Upper lobe of left lung (tissue), 6 donors: ENCODE results near the gene SLC24A1. TPM values are rescaled to one million over a fixed set of nuclear protein-coding genes. Genes with fewer than 3 reads are reported as not detected.

Experiments used
- ATAC-seq, 2 donors: fragments of 200-7000 bp; cut with Tn5 transposase; one replicate each; pipeline ENCODE4 v1.9.1; 2022; ENCODE audit warnings: mild to moderate bottlenecking in 2 of 2, moderate library complexity in 2 of 2; ENCODE audit not compliant: low FRiP score in 2 of 2
- DNase-seq, 2 donors: peaks; one replicate each; pipeline ENCODE4 v3.0.0-alpha.2; 2019 to 2020
- H3K27ac ChIP-seq, 4 donors: fragments of 200-600 bp; sonication (generic); one replicate each; pipeline ENCODE4 v1.5.1; 2016 to 2019
- H3K27me3 ChIP-seq, 4 donors: fragments of 200-600 bp; sonication (generic); one replicate each; pipeline ENCODE4 v1.5.1; 2017 to 2019
- H3K36me3 ChIP-seq, 4 donors: fragments of 200-600 bp; sonication (generic); one replicate each; pipeline ENCODE4 v1.5.1; 2016 to 2019
- H3K4me1 ChIP-seq, 4 donors: fragments of 200-600 bp; sonication (generic); one replicate each; pipeline ENCODE4 v1.5.1; 2018 to 2019
- H3K4me3 ChIP-seq, 4 donors: fragments of 200-600 bp; sonication (generic); one replicate each; pipeline ENCODE4 v1.5.1; 2017 to 2019; ENCODE audit warnings: mild to moderate bottlenecking in 2 of 4, moderate library complexity in 1 of 4
- H3K9me3 ChIP-seq, 4 donors: fragments of 200-600 bp; sonication (generic); one replicate each; pipeline ENCODE4 v1.5.1; 2018 to 2019
- EP300 ChIP-seq, 4 donors: sonication (generic); formaldehyde crosslinking; IDR thresholded peaks; one replicate each; pipeline ENCODE4 v1.5.1; 2017; ENCODE audit warnings: antibody characterized with exemption in 4 of 4, control low read depth in 2 of 4
- POLR2A ChIP-seq, 4 donors: fragments of 450-650 bp; IDR thresholded peaks; one replicate each; pipeline ENCODE4 v1.5.1; 2016 to 2017; ENCODE audit warnings: antibody characterized with exemption in 4 of 4, mild to moderate bottlenecking in 2 of 4
- POLR2AphosphoS5 ChIP-seq, 2 donors: sonication (generic); formaldehyde crosslinking; IDR thresholded peaks; one replicate each; pipeline ENCODE4 v1.5.1; 2017; ENCODE audit warnings: antibody characterized with exemption in 2 of 2
- WGBS, 2 donors: methylation state at CpG; one replicate each; pipeline ENCODE4 v1.1.5; 2017 to 2018; 5-methylcytosine and 5-hydroxymethylcytosine counted together
- total RNA-seq, 6 donors: library from RNA; depleted of rRNA in 4 of 6; stranded (reverse); fragments of >200 nt in 4 of 6; gene quantifications; one replicate each; pipeline versions ENCODE4 v1.1.0 to v1.2.1, GENCODE V29; 2016 to 2021
- TF ChIP-seq, protein P1 (sequence below), 6 experiments: fragments of 450-650 bp in 4 of 6; fragments of 200-600 bp in 2 of 6; sonication (generic) in 2 of 6; IDR thresholded peaks; one replicate each; pipeline ENCODE4 v1.5.1; 2016 to 2019; ENCODE audit warnings: antibody characterized with exemption in 6 of 6
- donor health status: DM: no; HTN: no; CAD: no; lungs with moderate emphysema.
- donor health status: DM: no; HTN: yes; CAD: no; lungs with severe emphysema.

Gene SLC24A1
- total RNA-seq, 6 donors from 2014 or later = 7.1 to 17.8 (median 10.9) TPM

DNA sequence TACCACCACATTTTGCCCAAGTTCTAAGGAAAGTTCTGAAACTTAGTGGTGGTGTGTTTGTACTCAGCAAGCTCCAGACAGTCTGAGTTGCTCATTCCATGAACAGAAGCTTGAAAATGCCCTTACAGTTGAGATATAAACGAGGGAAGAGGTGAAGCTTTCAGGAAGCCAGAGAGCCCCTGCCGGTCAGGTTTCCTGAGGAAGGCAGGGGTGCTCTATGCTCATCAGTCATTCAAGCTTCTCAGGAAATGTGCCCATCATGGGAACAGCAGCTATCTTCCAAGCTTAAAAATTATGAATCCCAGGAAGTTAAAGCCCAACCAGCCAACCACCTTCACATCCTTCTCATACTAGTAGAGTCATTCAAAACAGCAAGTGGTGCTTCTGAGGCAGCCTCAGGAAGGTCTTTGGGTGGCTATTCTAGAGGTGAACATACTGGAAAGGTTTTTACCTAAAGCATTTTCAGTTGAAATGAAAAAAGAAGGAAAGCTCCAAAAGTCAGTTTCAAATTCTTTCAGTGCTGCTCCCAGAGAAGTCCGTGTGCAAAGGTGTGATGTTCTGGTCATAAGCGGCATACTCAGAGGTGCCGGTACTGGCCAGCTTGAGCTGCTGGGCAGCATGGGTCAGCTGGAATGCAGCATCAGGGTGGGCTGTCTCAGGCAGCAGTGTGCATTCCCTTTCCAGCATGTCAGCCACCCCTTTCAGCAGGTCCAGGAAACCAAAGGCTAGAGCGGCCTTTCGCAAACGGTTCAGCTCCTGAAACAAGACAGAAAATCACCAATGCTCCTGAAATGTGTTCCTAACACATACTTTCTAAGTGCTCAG lies 42.6 kb upstream of the SLC24A1 start:
- no peak overlapping the region for H3K4me3 ChIP-seq
- H3K9me3 ChIP-seq = no peaks in the 10 kb centered on the region
- peaks cover 0 to 3% (median 0%) of the 10 kb centered on the region in 4 donors for H3K4me1 ChIP-seq
- no peak overlapping the region for H3K27ac ChIP-seq
- TF ChIP-seq, protein P1, sequence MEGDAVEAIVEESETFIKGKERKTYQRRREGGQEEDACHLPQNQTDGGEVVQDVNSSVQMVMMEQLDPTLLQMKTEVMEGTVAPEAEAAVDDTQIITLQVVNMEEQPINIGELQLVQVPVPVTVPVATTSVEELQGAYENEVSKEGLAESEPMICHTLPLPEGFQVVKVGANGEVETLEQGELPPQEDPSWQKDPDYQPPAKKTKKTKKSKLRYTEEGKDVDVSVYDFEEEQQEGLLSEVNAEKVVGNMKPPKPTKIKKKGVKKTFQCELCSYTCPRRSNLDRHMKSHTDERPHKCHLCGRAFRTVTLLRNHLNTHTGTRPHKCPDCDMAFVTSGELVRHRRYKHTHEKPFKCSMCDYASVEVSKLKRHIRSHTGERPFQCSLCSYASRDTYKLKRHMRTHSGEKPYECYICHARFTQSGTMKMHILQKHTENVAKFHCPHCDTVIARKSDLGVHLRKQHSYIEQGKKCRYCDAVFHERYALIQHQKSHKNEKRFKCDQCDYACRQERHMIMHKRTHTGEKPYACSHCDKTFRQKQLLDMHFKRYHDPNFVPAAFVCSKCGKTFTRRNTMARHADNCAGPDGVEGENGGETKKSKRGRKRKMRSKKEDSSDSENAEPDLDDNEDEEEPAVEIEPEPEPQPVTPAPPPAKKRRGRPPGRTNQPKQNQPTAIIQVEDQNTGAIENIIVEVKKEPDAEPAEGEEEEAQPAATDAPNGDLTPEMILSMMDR (IDR thresholded peaks at IDR 0.05) = no peak
- TF ChIP-seq POLR2AphosphoS5 (IDR thresholded peaks at IDR 0.05) (no peak), EP300 (IDR thresholded peaks at IDR 0.05) (no peak), POLR2A (IDR thresholded peaks at IDR 0.05) (no peak)
- 69 to 78% methylated on average over 8 of the region's 8 CpGs for WGBS, 2 donors
- H3K27me3 ChIP-seq = no peaks in the 10 kb centered on the region
- H3K36me3 ChIP-seq = peaks cover 7 to 73% (median 28%) of the 10 kb centered on the region in 4 donors
- no peak for DNase-seq
- no peak for ATAC-seq

DNA sequence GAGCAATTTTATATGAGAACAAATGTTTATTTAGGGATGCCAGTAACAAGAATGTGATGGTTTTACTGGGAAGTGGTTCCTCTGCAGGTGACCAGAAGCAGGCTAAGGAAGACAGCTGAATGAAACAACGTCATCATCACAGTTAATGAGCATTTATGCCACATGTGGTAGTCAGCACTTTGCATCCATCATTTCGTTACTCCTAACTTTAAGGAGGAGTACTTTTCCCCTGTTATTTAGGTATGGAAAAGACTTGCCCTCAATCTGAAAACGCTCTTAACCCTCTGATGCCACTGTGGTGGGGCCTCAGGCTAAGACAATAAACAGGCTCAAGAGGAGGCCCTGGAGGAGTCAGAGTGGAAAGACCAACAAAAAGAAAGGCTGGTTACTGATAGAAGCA lies 42.0 kb upstream of the SLC24A1 start:
- 78 to 85% methylated on average over 3 of the region's 3 CpGs for WGBS, 2 donors
- no peaks in the 10 kb centered on the region for H3K9me3 ChIP-seq
- ATAC-seq (no peak), DNase-seq (no peak)
- H3K4me1 ChIP-seq = peaks cover 0 to 10% (median 0%) of the 10 kb centered on the region in 4 donors
- H3K27me3 ChIP-seq = no peaks in the 10 kb centered on the region
- peaks cover 7 to 80% (median 32%) of the 10 kb centered on the region in 4 donors for H3K36me3 ChIP-seq
- no peak overlapping the region for H3K27ac ChIP-seq
- H3K4me3 ChIP-seq = no peak overlapping the region
- TF ChIP-seq POLR2AphosphoS5 (IDR thresholded peaks at IDR 0.05) = no peak
- no peak for TF ChIP-seq EP300 (IDR thresholded peaks at IDR 0.05)
- no peak for TF ChIP-seq POLR2A (IDR thresholded peaks at IDR 0.05)

DNA sequence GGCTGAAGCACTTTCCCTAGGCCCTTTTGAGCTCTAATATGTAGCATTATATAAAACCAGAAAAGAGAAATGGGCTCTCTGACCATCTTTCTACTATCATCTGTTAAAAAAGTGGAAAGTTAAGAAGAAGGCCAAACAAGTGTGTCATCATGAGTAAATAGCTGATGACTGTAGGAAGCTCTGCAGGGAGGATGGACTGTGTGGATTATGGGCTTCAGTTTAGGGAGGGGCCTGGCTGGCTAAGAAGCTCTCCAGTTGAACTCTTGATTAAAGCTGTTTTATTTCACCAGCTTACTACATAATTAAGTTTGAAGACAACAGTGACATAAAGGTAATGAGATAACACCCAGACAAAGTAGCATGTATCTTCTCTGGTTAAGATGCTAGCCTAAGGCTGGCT lies 41.5 kb upstream of the SLC24A1 start:
- no peak for DNase-seq
- no peaks in the 10 kb centered on the region for H3K27me3 ChIP-seq
- TF ChIP-seq POLR2AphosphoS5 (IDR thresholded peaks at IDR 0.05) (no peak), POLR2A (IDR thresholded peaks at IDR 0.05) (no peak), EP300 (IDR thresholded peaks at IDR 0.05) (no peak)
- TF ChIP-seq, protein P1 (IDR thresholded peaks at IDR 0.05) = no peak
- no peaks in the 10 kb centered on the region for H3K9me3 ChIP-seq
- peaks cover 7 to 84% (median 32%) of the 10 kb centered on the region in 4 donors for H3K36me3 ChIP-seq
- no peak overlapping the region for H3K27ac ChIP-seq
- no peak for ATAC-seq
- H3K4me1 ChIP-seq = peaks cover 0 to 10% (median 0%) of the 10 kb centered on the region in 4 donors
- H3K4me3 ChIP-seq = no peak overlapping the region

DNA sequence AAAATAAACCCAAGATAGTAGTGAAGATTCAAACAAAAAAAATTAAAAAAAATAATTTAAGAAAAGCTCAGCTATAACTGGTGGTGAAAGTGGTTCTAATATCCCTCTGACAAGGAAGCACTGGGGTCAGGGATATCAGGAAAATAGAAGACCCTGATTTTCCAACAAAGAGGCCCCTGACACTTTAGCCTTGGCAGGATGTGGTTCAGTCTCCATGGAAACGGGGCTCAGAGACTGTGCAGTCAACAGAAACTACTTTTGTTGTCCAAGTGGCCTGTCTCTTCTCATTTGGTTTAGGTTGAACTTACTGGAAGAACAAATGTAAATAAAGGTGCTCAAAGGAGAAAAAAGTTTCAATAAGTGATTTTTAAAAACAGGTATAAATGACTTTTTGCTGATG lies 38.0 kb upstream of the SLC24A1 start:
- ATAC-seq (no peak), DNase-seq (no peak)
- Histone ChIP-seq H3K9me3 (no peaks in the 10 kb centered on the region), H3K27ac (peak overlapping the region in 1 of 4 donors; percentile 58), H3K27me3 (no peaks in the 10 kb centered on the region), H3K4me1 (peaks cover 0 to 10% (median 0%) of the 10 kb centered on the region in 4 donors), H3K4me3 (no peak overlapping the region), H3K36me3 (peaks cover 7 to 88% (median 36%) of the 10 kb centered on the region in 4 donors)
- TF ChIP-seq POLR2A (IDR thresholded peaks at IDR 0.05) (no peak), POLR2AphosphoS5 (IDR thresholded peaks at IDR 0.05) (no peak), EP300 (IDR thresholded peaks at IDR 0.05) (no peak)
- TF ChIP-seq, protein P1 (IDR thresholded peaks at IDR 0.05) = no peak
- WGBS, 2 donors = 24 to 29% methylated on average over 1 of the region's 1 CpG

DNA sequence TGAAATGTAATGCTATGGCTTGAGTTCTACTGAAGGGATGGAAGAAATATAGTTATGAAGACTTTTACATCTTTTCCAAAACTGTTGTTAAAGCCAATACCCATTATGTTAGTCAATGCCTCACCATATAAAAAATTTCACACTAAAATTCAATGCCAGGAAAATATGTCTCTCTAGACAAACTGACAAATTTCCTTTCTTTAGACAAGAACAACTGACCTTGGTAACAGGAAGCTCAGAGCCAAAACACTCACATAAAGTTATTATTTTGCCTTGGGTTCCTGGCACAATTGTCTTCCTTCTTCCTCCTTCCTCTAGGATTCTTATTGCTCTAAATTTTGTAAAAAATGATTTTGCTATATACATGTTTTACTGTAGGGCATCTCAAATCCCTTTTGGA lies 37.5 kb upstream of the SLC24A1 start:
- no peak overlapping the region for H3K4me3 ChIP-seq
- peaks cover 6 to 88% (median 35%) of the 10 kb centered on the region in 4 donors for H3K36me3 ChIP-seq
- no peaks in the 10 kb centered on the region for H3K27me3 ChIP-seq
- no peaks in the 10 kb centered on the region for H3K9me3 ChIP-seq
- DNase-seq = no peak
- no peak for ATAC-seq
- TF ChIP-seq POLR2AphosphoS5 (IDR thresholded peaks at IDR 0.05) (no peak), EP300 (IDR thresholded peaks at IDR 0.05) (no peak), POLR2A (IDR thresholded peaks at IDR 0.05) (no peak)
- TF ChIP-seq, protein P1 (IDR thresholded peaks at IDR 0.05) = no peak
- peak overlapping the region in 1 of 4 donors; percentile 58 for H3K27ac ChIP-seq
- H3K4me1 ChIP-seq = peaks cover 0 to 10% (median 0%) of the 10 kb centered on the region in 4 donors
